Activated B cell treated with CpG ODN at 0.5 μM for 24 hours (primary cell): ENCODE data around the gene TYMS. TPM values are rescaled to one million over a fixed set of nuclear protein-coding genes. Genes with fewer than 3 reads are reported as not detected.

ENCODE experiments used
- ATAC-seq: fragments of 200-7000 bp; cut with Tn5 transposase; one replicate; pipeline ENCODE4 v1.10.0; 2021; ENCODE audit warnings: low read depth, mild to moderate bottlenecking, moderate library complexity
- CTCF ChIA-PET: fragments of 350-600 bp; sonication (Branson Sonifier 250); formaldehyde crosslinking; loops from one replicate; lab custom pipeline; 2021; ENCODE audit warnings: antibody characterized with exemption; lab: Charles Lee
- POLR2A ChIA-PET: fragments of 350-600 bp; sonication (Branson Sonifier 250); formaldehyde crosslinking; loops from one replicate; lab custom pipeline; 2021; ENCODE audit warnings: antibody characterized with exemption; lab: Charles Lee
- DNase-seq: peaks from one replicate; pipeline ENCODE4 v3.0.0; 2022
- H3K27ac Mint-ChIP-seq: one replicate; pipeline ENCODE4 v1.8.0; 2020; ENCODE audit warnings: mixed read lengths
- H3K27me3 Mint-ChIP-seq: one replicate; pipeline ENCODE4 v1.8.0; 2021; ENCODE audit warnings: mixed read lengths
- H3K36me3 Mint-ChIP-seq: one replicate; pipeline ENCODE4 v1.8.0; 2021; ENCODE audit warnings: low read depth, mixed read lengths
- H3K4me1 Mint-ChIP-seq: one replicate; pipeline ENCODE4 v1.8.0; 2021; ENCODE audit warnings: mixed read lengths
- H3K4me3 Mint-ChIP-seq: one replicate; pipeline ENCODE4 v1.8.0; 2020; ENCODE audit warnings: mild to moderate bottlenecking, mixed read lengths
- H3K9me3 Mint-ChIP-seq: one replicate; pipeline ENCODE4 v1.8.0; 2020; ENCODE audit warnings: mixed read lengths
- intact Hi-C: fragments of 100-400 bp; cut with micrococcal nuclease; formaldehyde crosslinking; loops from one replicate; pipeline ENCODE4 v1.15.1; 2024
- total RNA-seq: library from RNA; stranded (reverse); gene quantifications from 2 replicates; pipeline ENCODE4 v1.2.3, GENCODE V29; 2022
- TF ChIP-seq, protein P1 (sequence below): fragments of 200-600 bp; IDR thresholded peaks from one replicate; pipeline ENCODE4 v1.8.0; 2022; ENCODE audit warnings: antibody characterized with exemption, mild to moderate bottlenecking

Gene TYMS
- total RNA-seq, 1 donor from 2014 or later = 4.0 TPM

DNA sequence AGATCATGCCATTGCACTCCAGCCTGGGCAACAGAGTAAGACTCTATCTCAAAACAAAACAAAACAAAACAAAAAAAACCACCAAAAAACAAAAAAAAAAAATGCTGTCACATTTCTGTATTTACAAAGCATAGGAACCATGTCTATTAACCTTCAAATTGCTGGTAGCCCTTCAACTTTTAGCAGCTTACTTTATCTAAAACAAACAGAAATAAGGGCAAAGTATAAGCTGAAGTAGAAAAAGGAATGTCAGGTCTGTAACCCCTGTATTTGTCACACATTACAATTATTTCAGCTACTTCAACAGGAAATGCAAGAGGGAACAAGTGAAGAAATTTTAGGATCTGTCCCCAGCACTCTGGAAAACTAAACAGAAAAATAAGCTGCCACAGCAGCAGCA lies 25.4 kb downstream of the TYMS start:
- DNase-seq (no peak), ATAC-seq (no peak)
- no peak overlapping the region for H3K4me3 Mint-ChIP-seq
- H3K9me3 Mint-ChIP-seq = no peaks in the 10 kb centered on the region
- TF ChIP-seq, protein P1, sequence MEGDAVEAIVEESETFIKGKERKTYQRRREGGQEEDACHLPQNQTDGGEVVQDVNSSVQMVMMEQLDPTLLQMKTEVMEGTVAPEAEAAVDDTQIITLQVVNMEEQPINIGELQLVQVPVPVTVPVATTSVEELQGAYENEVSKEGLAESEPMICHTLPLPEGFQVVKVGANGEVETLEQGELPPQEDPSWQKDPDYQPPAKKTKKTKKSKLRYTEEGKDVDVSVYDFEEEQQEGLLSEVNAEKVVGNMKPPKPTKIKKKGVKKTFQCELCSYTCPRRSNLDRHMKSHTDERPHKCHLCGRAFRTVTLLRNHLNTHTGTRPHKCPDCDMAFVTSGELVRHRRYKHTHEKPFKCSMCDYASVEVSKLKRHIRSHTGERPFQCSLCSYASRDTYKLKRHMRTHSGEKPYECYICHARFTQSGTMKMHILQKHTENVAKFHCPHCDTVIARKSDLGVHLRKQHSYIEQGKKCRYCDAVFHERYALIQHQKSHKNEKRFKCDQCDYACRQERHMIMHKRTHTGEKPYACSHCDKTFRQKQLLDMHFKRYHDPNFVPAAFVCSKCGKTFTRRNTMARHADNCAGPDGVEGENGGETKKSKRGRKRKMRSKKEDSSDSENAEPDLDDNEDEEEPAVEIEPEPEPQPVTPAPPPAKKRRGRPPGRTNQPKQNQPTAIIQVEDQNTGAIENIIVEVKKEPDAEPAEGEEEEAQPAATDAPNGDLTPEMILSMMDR = no peak
- H3K27me3 Mint-ChIP-seq = no peaks in the 10 kb centered on the region
- H3K4me1 Mint-ChIP-seq = no peaks in the 10 kb centered on the region
- CTCF ChIA-PET = no interaction called here
- H3K27ac Mint-ChIP-seq = no peak overlapping the region
- intact Hi-C loops = no loop called here
- POLR2A ChIA-PET = no interaction called here
- peaks cover 3% of the 10 kb centered on the region for H3K36me3 Mint-ChIP-seq

DNA sequence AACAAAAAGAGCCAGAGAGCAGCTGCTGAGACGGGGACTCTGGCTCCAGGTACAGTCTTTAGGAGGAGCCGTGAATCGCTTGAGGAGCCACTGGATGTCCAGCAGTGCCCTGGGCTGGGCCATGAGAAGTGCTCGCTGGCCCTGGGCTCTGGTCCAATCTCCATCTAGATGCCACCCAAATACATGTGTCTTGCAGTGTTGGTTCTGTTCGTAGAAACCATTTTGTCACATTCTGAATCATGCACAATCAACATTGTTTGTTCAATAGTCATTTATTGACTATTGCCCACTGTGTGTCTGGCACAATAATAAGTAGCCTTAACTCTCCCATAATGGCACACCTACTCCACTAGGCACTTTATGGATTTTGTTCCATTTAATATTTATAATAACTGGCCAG lies 26.1 kb downstream of the TYMS start:
- TF ChIP-seq, protein P1 = no peak
- intact Hi-C loops = no loop called here
- Mint-ChIP-seq H3K27me3 (no peaks in the 10 kb centered on the region), H3K4me3 (no peak overlapping the region), H3K27ac (no peak overlapping the region), H3K36me3 (peaks cover 3% of the 10 kb centered on the region), H3K9me3 (no peaks in the 10 kb centered on the region), H3K4me1 (no peaks in the 10 kb centered on the region)
- ChIA-PET CTCF (no interaction called here), POLR2A (no interaction called here)
- no peak for ATAC-seq
- no peak for DNase-seq

DNA sequence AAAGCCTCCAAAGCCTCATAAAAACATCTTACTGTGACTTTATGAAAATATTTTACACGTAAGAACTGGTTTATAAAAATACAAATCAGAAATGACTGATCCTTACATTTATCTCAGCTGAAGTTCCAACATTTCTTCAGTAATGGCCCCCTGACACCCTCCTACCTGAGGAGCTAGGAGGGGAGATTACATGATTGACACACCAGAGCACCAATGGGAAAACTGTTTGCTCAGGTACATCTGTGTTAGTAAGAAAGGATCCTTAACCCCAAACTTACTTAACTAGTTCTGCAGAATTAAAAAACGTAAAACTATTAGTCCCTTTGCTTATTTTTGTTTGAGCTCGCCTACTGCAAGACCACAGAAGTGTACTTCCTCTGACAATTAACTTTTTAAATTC lies 28.0 kb downstream of the TYMS start:
- Mint-ChIP-seq H3K27ac (no peak overlapping the region), H3K9me3 (no peaks in the 10 kb centered on the region), H3K36me3 (peaks cover 3% of the 10 kb centered on the region), H3K27me3 (no peaks in the 10 kb centered on the region), H3K4me3 (no peak overlapping the region), H3K4me1 (no peaks in the 10 kb centered on the region)
- intact Hi-C loops = no loop called here
- ATAC-seq = no peak
- no peak for DNase-seq
- ChIA-PET POLR2A (no interaction called here), CTCF (no interaction called here)
- TF ChIP-seq, protein P1 = no peak

DNA sequence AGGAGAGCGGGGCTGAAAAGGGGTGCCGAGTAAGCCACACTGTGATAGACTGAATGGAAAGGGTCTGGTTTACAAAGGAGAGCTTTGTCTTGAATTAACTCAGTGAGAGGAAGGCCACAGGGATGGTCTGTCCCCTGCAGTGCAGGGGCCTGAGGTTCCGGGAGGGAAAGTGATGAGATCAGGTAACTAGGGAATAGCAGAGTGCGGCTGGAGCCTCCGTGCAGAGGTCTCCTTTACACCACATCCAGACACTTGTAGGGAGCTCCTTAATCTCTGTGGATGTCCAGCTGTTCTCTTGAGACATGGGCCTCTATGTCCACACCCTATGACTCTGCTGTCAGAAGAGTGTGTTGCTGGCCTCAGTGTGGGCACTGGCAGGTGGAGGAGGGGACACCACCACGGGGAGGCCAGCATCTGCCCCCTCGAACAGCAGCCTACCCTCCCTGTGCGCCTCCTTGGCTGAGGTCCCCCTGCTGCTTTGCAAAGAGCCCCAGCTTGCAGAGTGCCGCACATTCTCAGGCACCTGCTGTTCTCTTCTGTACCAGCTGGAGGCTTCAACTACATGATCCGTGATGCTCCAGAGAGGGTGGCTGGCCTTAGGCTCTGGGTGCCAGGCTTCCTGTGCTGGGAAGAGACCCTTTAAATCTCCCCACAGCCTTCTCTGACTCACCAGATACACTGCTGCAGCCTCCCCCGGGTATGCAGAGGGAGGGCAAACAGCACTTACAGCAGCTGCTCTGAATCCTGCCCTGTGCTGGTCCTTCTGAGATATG lies 29.1 kb downstream of the TYMS start:
- ChIA-PET POLR2A (no interaction called here), CTCF (no interaction called here)
- H3K27ac Mint-ChIP-seq = no peak overlapping the region
- TF ChIP-seq, protein P1 = no peak
- ATAC-seq (no peak), DNase-seq (no peak)
- no peak overlapping the region for H3K4me3 Mint-ChIP-seq
- H3K36me3 Mint-ChIP-seq = peaks cover 3% of the 10 kb centered on the region
- no peaks in the 10 kb centered on the region for H3K4me1 Mint-ChIP-seq
- H3K27me3 Mint-ChIP-seq = no peaks in the 10 kb centered on the region
- no peaks in the 10 kb centered on the region for H3K9me3 Mint-ChIP-seq
- intact Hi-C loops = no loop called here

DNA sequence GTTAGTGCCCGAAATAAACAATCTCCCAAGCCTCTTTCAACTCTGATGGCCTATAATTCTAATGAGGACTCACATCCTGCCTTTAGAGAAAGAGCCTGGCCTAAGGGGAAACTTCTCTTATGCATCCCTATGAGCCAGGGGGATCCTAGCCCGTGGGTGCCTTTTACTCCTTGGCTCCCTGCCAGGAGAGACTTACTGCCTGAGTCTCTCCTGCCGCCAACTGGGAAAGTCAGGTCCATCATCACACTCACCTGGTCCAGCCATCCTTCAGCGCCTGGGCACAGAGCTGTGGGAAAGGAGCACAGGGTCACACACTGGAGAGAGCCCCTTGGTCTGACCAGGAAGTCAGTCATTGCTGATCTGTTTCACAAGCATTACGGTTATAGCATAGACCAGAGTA lies 30.9 kb downstream of the TYMS start:
- Mint-ChIP-seq H3K36me3 (no peaks in the 10 kb centered on the region), H3K4me1 (no peaks in the 10 kb centered on the region), H3K4me3 (no peak overlapping the region), H3K9me3 (no peaks in the 10 kb centered on the region), H3K27me3 (no peaks in the 10 kb centered on the region), H3K27ac (no peak overlapping the region)
- TF ChIP-seq, protein P1 = no peak
- ChIA-PET POLR2A (no interaction called here), CTCF (no interaction called here)
- ATAC-seq (no peak), DNase-seq (no peak)
- intact Hi-C loops = no loop called here
